Tibial nerve (tissue), 4 donors: Measurements from ENCODE around the gene CDH12.

Experiments used
- CTCF ChIP-seq, 5 experiments: fragments of 200-600 bp in 3 of 5; fragments of 450-650 bp in 2 of 5; sonication (generic) in 3 of 5; IDR thresholded peaks; one replicate each; pipeline ENCODE4 v1.5.1; 2016 to 2019; ENCODE audit warnings: antibody characterized with exemption in 5 of 5, mild to moderate bottlenecking in 3 of 5, moderate library complexity in 2 of 5
- EP300 ChIP-seq, 2 donors: sonication (generic); formaldehyde crosslinking; IDR thresholded peaks; one replicate each; pipeline ENCODE4 v1.6.1; 2017; ENCODE audit warnings: antibody characterized with exemption in 2 of 2, mild to moderate bottlenecking in 1 of 2
- POLR2A ChIP-seq, 2 donors: fragments of 450-650 bp; IDR thresholded peaks; one replicate each; pipeline ENCODE4 v1.6.1; 2017; ENCODE audit warnings: antibody characterized with exemption in 2 of 2, mild to moderate bottlenecking in 2 of 2, moderate library complexity in 2 of 2

- TF ChIP-seq CTCF (IDR thresholded peaks at IDR 0.05) = no peak
- TF ChIP-seq POLR2A (IDR thresholded peaks at IDR 0.05) = no peak
- no peak for TF ChIP-seq EP300 (IDR thresholded peaks at IDR 0.05)
These were observed 312.1 kb downstream of the CDH12 start for GRCh38 chr5:22541037-22541436.
